Activated T-helper 17 cell treated with anti-CD3 and anti-CD28 coated beads, Interleukin-2, amount 50 U/mL, for 72 hours (primary cell): Measurements from ENCODE around the gene VPS54. TPM values are rescaled to one million over a fixed set of nuclear protein-coding genes. Genes with fewer than 3 reads are reported as not detected.
"Not testable (repeated sequence)": the region's sequence is repeated elsewhere in the genome, so short reads cannot be mapped to it uniquely, and the experiment has no call there.

Source experiments
- ATAC-seq: fragments of 150-1000 bp; cut with Tn5 transposase; replicated peaks from 2 replicates; pipeline ENCODE4 v1.10.0; 2021; ENCODE audit warnings: mild to moderate bottlenecking, moderate library complexity
- H3K27ac Mint-ChIP-seq: one replicate; pipeline ENCODE4 v1.8.0; 2022; ENCODE audit warnings: mixed read lengths
- H3K27me3 Mint-ChIP-seq: one replicate; pipeline ENCODE4 v1.8.0; 2022; ENCODE audit warnings: mixed read lengths
- H3K36me3 Mint-ChIP-seq: one replicate; pipeline ENCODE4 v1.8.0; 2022; ENCODE audit warnings: low read depth, mild to moderate bottlenecking, mixed read lengths
- H3K4me1 Mint-ChIP-seq: one replicate; pipeline ENCODE4 v1.8.0; 2022; ENCODE audit warnings: mixed read lengths
- H3K4me3 Mint-ChIP-seq: one replicate; pipeline ENCODE4 v1.8.0; 2022; ENCODE audit warnings: mild to moderate bottlenecking, mixed read lengths
- H3K9me3 Mint-ChIP-seq: one replicate; pipeline ENCODE4 v1.8.0; 2022; ENCODE audit warnings: mixed read lengths
- total RNA-seq, 2 donors: library from RNA; stranded (reverse); gene quantifications; one replicate each; pipeline ENCODE4 v1.2.3, GENCODE V29; 2022

VPS54 gene
- total RNA-seq, 2 donors from 2014 or later = 7.9 to 13.7 TPM

GRCh38 chr2:63962186-63962585 is 57.0 kb downstream of the VPS54 start:
- H3K4me3 Mint-ChIP-seq = no peak overlapping the region
- no peak overlapping the region for H3K27ac Mint-ChIP-seq
- H3K9me3 Mint-ChIP-seq = no peaks in the 10 kb centered on the region
- no peaks in the 10 kb centered on the region for H3K27me3 Mint-ChIP-seq
- peaks cover 59% of the 10 kb centered on the region for H3K36me3 Mint-ChIP-seq
- ATAC-seq = no peak
- no peaks in the 10 kb centered on the region for H3K4me1 Mint-ChIP-seq

- no peak for ATAC-seq
- no peak overlapping the region for H3K27ac Mint-ChIP-seq
- peaks cover 4% of the 10 kb centered on the region for H3K9me3 Mint-ChIP-seq
- H3K4me1 Mint-ChIP-seq = no peaks in the 10 kb centered on the region
- H3K27me3 Mint-ChIP-seq = no peaks in the 10 kb centered on the region
- H3K36me3 Mint-ChIP-seq = peaks cover 41% of the 10 kb centered on the region
- H3K4me3 Mint-ChIP-seq = no peak overlapping the region
Measured at GRCh38 chr2:63950414-63950813, 68.8 kb downstream of the VPS54 start.

- Mint-ChIP-seq H3K4me3 (no peak overlapping the region), H3K9me3 (no peaks in the 10 kb centered on the region), H3K4me1 (no peaks in the 10 kb centered on the region), H3K27ac (no peak overlapping the region), H3K36me3 (peaks cover 48% of the 10 kb centered on the region), H3K27me3 (no peaks in the 10 kb centered on the region)
- no peak for ATAC-seq
Measured at GRCh38 chr2:63942788-63943187, 76.4 kb downstream of the VPS54 start.

GRCh38 chr2:63932104-63932503 is 87.1 kb downstream of the VPS54 start:
- H3K4me1 Mint-ChIP-seq, H3K4me3 Mint-ChIP-seq, H3K27ac Mint-ChIP-seq, H3K9me3 Mint-ChIP-seq, ATAC-seq, H3K27me3 Mint-ChIP-seq: not testable (repeated sequence)
- peaks cover 74% of the 10 kb centered on the region for H3K36me3 Mint-ChIP-seq

GRCh38 chr2:63926815-63927214 is 92.4 kb downstream of the VPS54 start:
- Mint-ChIP-seq H3K4me1 (peaks cover 4% of the 10 kb centered on the region), H3K4me3 (no peak overlapping the region), H3K27me3 (no peaks in the 10 kb centered on the region), H3K9me3 (no peaks in the 10 kb centered on the region), H3K27ac (no peak overlapping the region), H3K36me3 (peaks cover 61% of the 10 kb centered on the region)
- no peak for ATAC-seq

- H3K4me3 Mint-ChIP-seq = no peak overlapping the region
- H3K36me3 Mint-ChIP-seq = peaks cover 79% of the 10 kb centered on the region
- H3K27ac Mint-ChIP-seq = no peak overlapping the region
- no peaks in the 10 kb centered on the region for H3K9me3 Mint-ChIP-seq
- ATAC-seq = no peak
- no peaks in the 10 kb centered on the region for H3K27me3 Mint-ChIP-seq
- H3K4me1 Mint-ChIP-seq = no peaks in the 10 kb centered on the region
Measured at GRCh38 chr2:63914311-63914710, 104.9 kb downstream of the VPS54 start.

GRCh38 chr2:63903003-63903402 is 116.2 kb downstream of the VPS54 start:
- peak; percentile 66 for ATAC-seq
- H3K4me3 Mint-ChIP-seq = no peak overlapping the region
- H3K4me1 Mint-ChIP-seq = no peaks in the 10 kb centered on the region
- peak overlapping the region; percentile 18 for H3K27ac Mint-ChIP-seq
- peaks cover 5% of the 10 kb centered on the region for H3K9me3 Mint-ChIP-seq
- no peaks in the 10 kb centered on the region for H3K27me3 Mint-ChIP-seq
- peaks cover 95% of the 10 kb centered on the region for H3K36me3 Mint-ChIP-seq

- H3K4me3 Mint-ChIP-seq = no peak overlapping the region
- H3K9me3 Mint-ChIP-seq = peaks cover 5% of the 10 kb centered on the region
- H3K4me1 Mint-ChIP-seq = no peaks in the 10 kb centered on the region
- peaks cover 95% of the 10 kb centered on the region for H3K36me3 Mint-ChIP-seq
- no peak overlapping the region for H3K27ac Mint-ChIP-seq
- peak; percentile 89 for ATAC-seq
- no peaks in the 10 kb centered on the region for H3K27me3 Mint-ChIP-seq
Measured at GRCh38 chr2:63902149-63902548, 117.1 kb downstream of the VPS54 start.

GRCh38 chr2:63899639-63900038 is 119.6 kb downstream of the VPS54 start:
- peaks cover 92% of the 10 kb centered on the region for H3K36me3 Mint-ChIP-seq
- no peak for ATAC-seq
- H3K4me3 Mint-ChIP-seq = no peak overlapping the region
- H3K9me3 Mint-ChIP-seq = peaks cover 5% of the 10 kb centered on the region
- H3K27me3 Mint-ChIP-seq = no peaks in the 10 kb centered on the region
- H3K4me1 Mint-ChIP-seq = no peaks in the 10 kb centered on the region
- H3K27ac Mint-ChIP-seq = no peak overlapping the region

GRCh38 chr2:63898839-63899238 is 120.4 kb downstream of the VPS54 start:
- Mint-ChIP-seq H3K36me3 (peaks cover 94% of the 10 kb centered on the region), H3K9me3 (peaks cover 5% of the 10 kb centered on the region), H3K4me3 (no peak overlapping the region), H3K4me1 (no peaks in the 10 kb centered on the region), H3K27me3 (no peaks in the 10 kb centered on the region), H3K27ac (no peak overlapping the region)
- ATAC-seq = no peak

GRCh38 chr2:63894167-63894566 is 125.1 kb downstream of the VPS54 start:
- no peak for ATAC-seq
- H3K27me3 Mint-ChIP-seq = no peaks in the 10 kb centered on the region
- no peaks in the 10 kb centered on the region for H3K4me1 Mint-ChIP-seq
- H3K4me3 Mint-ChIP-seq = no peak overlapping the region
- peak overlapping the region; percentile 78 for H3K27ac Mint-ChIP-seq
- H3K36me3 Mint-ChIP-seq = peaks cover 96% of the 10 kb centered on the region
- H3K9me3 Mint-ChIP-seq = no peaks in the 10 kb centered on the region

- no peak for ATAC-seq
- Mint-ChIP-seq H3K4me3 (no peak overlapping the region), H3K27me3 (no peaks in the 10 kb centered on the region), H3K4me1 (no peaks in the 10 kb centered on the region), H3K27ac (no peak overlapping the region), H3K36me3 (peaks cover 95% of the 10 kb centered on the region), H3K9me3 (no peaks in the 10 kb centered on the region)
Measured at GRCh38 chr2:63893163-63893562, 126.1 kb downstream of the VPS54 start.

GRCh38 chr2:63891488-63892030 is 127.7 kb downstream of the VPS54 start:
- no peak for ATAC-seq
- Mint-ChIP-seq H3K4me3 (no peak overlapping the region), H3K27ac (peak overlapping the region; percentile 46), H3K9me3 (no peaks in the 10 kb centered on the region), H3K27me3 (no peaks in the 10 kb centered on the region), H3K4me1 (no peaks in the 10 kb centered on the region), H3K36me3 (peaks cover 96% of the 10 kb centered on the region)

- Mint-ChIP-seq H3K9me3 (no peaks in the 10 kb centered on the region), H3K4me3 (no peak overlapping the region), H3K27me3 (no peaks in the 10 kb centered on the region), H3K36me3 (peaks cover 94% of the 10 kb centered on the region), H3K27ac (peak overlapping the region; percentile 46), H3K4me1 (no peaks in the 10 kb centered on the region)
- ATAC-seq = no peak
Measured at GRCh38 chr2:63890678-63891077, 128.6 kb downstream of the VPS54 start.

GRCh38 chr2:63888490-63889402 is 130.5 kb downstream of the VPS54 start:
- no peaks in the 10 kb centered on the region for H3K4me1 Mint-ChIP-seq
- peak overlapping the region; percentile 30 for H3K27ac Mint-ChIP-seq
- H3K27me3 Mint-ChIP-seq = no peaks in the 10 kb centered on the region
- peaks cover 96% of the 10 kb centered on the region for H3K36me3 Mint-ChIP-seq
- no peak overlapping the region for H3K4me3 Mint-ChIP-seq
- no peaks in the 10 kb centered on the region for H3K9me3 Mint-ChIP-seq
- peak; percentile 58 for ATAC-seq
